ENCODE data around the gene GSE1.

The GSE1 gene

GRCh38 chr16:85631802-85632393 is 18.8 kb downstream of the GSE1 start:
- no peak for DNase-seq (ENCODE audit: low read depth in 2 of 2)

DNA sequence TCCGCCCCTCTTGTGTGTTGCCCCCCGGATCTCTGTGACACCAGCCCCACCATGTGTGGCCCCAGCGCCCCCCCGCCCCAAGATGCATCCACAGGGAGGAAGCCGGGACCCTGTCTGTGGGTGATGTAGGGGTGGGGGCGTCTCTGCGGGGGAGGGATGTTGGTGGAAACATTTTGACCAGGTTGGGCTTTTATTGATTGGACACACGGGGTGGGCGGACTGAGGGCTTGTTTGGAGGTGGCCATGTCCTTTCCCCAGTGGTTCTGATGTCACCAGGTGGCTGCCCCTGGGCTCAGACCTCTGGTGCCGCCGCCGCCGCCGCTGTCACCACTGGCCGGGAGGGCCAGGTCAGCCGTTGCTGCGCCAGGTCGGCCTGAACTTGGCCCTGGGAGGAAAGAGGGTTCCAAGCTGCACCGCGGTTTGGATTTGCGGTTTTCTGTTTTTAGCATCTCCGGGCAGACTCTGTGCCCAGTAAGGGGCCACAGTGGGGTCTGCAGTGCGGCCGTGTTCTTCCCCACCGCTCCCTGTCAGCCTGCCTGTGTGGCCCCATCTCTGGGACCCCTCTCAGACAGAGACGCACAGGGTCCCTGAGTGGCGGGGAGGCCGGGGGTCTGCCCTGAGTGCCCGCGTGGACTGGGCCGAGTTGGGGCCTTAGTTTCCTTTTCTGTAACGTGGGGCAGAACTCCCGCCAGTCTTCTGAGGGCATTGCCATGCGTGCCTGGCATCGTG is 19.8 kb downstream of the GSE1 start:
- no peak for DNase-seq (ENCODE audit: low read depth in 2 of 2)

DNA sequence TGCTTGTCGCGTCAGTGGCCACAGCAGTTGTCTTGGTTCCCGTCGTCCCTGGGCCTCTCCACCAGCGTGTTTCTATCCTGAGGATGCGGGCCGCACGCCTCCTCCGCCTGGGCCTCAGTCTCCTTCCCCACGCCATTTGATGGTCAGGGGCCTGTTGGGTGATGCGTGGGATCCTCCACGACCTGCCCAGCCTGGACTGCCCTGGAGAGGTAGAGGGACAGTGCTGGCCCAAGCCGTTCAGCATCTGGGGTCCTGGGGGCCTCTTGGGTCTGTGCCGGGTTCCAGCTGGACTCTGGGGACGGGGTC is 20.3 kb downstream of the GSE1 start:
- DNase-seq (ENCODE audit: low read depth in 2 of 2) = no peak

DNA sequence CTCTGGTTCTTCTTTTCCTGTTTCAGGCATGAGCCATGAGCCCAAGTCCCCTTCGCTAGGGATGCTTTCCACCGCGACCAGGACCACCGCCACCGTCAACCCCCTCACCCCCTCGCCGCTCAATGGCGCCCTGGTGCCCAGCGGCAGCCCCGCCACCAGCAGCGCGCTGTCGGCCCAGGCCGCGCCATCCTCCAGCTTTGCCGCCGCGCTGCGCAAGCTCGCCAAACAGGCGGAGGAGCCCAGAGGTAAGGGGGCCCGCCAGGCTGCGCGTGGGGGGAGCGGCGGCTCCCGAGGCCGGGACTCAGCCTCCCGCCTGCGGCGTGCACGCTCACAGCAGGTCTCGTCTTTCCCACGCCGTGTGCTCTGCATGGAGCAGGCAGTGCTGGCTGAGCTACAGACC is 20.8 kb downstream of the GSE1 start:
- DNase-seq (ENCODE audit: low read depth in 2 of 2) = no peak

DNA sequence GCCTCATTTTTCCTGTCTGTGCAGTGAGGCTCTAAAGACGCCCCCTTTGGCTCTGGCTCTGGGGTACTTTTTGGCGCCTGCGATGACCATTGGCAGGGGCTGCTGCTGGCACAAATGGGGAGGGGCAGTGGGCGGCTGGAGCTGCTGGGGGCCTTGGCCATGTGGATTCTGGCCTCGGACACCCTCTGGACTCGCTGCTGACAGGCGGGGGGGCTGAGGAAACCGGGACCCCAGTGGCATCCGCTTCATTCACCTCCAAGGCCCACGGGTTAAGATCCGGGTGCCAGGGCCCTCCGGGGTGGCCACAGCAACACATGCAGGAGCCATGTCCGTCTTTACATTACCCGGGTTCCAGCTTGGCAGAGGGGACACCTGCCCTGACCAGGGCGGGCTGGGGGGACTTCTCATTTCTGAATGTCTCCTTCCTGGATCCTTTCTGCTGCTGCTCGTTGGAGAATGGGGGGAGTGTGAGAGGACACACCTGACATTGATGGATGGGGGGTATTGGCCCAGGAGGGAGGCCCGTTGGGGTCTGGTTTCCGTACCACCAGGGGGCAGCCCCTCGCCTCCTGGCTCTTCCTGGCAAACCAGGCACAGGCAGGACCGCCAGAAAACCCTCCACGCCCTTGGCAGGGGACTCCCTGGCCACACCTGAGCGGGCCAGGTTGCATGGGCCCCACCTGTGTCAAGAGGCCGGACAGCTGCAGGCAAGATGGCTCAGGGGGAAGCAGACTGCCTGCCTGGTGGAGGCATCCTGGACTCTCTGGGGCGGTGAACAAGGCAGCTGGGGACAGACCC is 21.8 kb downstream of the GSE1 start:
- DNase-seq (ENCODE audit: low read depth in 2 of 2) = no peak

DNA sequence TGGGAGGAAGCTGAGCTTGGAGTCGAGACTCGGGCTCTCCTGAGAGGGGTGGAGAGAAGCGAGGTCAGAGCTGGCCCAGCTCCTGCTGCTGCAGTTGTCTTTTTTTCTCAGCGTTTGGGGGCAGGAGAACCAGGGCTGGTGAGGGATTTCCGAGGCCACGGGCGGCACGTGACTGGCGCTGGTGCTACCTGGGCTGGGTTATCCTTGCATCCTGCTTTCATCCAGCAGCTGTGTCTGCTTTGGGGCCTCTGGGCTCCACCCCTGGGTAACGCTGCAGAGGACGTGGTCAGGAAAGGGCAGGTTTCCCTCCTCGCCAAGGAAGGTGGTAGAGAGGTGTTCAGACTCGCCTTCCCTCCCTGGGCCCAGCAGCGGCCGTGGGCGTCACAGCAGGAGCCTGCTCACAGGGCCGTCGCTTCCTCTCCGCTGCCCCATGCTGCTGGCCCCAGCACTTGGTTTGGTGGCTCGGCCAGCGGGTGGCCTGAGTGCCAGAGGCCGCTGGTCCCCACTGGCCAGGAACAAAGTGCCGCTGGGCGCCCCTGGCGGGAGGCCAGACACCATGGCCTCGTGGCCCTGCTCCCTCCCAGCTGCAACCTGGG is 22.5 kb downstream of the GSE1 start:
- no peak for DNase-seq (ENCODE audit: low read depth in 2 of 2)

DNA sequence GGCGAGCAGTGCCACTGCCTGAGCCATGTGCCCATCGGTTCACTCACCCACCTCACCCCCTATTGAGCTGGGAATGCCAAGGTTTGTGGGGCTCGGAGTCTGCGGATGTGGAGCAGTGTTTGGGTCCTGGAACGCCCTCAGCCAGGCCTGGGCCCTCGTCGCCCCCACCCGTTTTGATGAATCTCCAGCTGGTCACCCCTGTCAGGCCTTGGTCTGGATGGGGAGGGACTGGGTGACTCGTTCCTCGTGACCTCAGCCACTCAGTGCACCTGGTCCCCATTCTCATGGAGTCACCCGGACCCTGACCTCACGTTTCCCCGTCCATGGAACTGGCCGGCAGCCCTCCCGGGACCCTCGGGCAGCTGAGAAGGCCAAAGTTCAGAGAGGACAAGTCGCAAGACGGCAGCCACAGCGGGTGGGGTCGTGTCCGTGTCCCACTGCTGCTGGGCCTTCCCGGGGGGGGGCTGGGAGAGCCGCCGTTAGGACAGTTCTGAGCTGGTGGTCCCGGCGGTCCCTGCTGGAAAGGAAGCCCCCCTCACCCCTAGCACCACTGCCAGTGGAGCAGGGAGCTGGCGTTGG is 23.2 kb downstream of the GSE1 start:
- no peak for DNase-seq (ENCODE audit: low read depth in 2 of 2)

DNA sequence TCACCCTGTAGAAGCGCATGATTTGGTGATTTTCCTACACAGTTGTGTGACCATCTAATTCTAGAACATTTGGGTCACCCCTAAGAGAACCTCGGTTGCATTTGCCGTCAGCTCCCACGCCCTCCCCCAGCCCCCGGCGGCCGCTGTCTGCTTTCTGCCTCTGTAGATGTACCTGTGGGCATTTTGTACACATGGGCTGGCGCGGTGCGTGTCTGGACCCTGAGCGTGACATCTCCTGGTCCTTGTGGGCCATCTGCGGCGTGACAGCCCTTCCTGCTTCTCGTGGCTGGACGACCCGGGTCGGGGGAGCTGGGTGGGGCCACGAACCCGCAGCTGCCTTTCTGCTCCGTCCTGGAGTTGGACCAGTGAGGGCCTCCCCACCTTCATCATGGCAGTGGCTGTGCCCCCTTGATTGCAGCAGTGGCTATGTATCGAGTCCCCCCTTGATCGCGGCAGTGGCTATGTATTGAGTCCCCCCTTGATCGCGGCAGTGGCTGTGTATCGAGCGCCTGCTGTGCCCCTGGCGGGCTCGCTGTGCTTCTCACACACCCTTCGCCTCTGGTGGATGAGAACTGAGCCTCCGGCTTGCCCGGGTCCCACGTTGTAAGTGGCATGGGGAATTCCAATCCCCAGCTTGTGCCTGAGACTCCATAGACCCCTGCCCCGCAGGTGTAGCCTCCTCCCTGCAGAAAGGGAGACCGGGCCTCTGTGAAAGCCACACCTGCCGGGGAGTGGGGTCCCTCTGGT is 24.1 kb downstream of the GSE1 start:
- DNase-seq (ENCODE audit: low read depth in 2 of 2) = no peak

DNA sequence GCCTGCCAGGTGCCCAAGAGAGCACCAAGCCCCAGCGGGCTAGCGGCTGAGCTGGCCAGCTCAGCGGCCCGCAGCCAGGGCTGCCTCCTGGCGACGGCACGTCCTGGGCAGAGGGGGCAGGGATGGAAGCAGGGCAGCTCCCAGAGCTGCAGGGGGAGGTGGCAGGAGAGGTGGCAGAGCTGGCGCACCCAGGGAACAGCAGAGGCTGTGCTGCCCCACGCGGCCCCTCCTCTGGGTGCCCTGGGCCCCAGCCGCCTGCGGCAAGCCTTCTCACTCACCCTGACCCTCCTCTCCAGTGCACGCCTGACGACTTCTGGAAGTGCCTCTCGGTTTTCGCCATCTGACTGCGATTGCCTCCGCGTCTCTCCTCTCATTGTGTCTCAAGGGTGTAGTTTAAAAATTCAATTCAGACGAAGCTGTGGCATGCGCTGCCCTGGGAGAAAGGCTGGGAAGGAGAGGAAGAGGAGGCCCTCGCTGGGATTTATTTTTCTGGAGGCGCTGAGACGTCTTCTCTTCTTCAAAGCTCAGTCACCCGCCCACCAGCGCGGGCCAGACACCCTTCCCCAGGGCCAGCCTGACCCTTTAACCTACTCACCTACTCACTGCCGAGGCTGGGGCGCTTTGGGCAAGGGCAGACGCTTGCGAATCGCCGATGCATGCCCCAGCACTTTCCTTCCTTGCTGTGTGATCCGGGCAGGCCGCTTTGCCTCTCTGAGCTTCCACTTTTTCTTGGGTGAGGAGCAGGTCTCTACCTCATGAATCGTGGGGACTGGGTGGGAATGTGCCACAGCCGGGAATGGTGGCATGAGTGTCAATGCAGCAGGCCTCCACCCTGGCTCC is 24.9 kb downstream of the GSE1 start:
- DNase-seq (ENCODE audit: low read depth in 2 of 2) = no peak

DNA sequence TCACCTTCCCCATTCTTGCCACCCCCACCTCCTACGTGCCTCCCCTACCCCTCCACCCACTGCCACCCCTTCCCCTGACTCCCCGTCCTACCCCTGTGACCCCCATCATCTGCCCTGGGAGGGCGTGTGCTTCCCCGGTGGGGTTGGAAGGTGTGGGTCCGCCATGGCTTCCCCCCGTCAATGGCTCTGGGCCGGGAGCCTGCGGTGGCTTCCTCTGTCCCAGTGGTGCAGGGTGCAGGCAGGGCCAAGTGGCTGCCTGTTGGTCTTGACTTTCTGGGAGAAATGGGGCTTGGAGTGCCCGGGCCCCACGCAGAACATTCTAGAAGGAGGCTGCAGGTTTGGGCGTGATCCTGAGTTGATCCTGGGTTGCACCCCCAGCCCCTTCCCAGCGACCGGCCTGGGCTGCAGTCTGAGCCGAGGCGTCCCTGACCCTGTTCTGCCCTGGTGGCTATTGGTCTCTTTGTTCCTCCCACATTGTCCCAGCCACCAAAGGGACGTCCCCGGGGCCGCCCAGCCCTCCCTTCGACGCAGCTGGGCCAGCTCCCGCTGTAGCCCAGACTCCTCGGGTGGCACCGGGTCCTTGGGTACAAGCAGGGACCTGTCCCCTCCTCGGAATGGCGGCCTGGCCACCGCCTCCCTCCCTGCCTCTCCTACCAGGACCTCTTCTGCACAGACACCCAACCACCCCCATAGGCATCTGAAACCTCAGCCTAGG is 25.7 kb downstream of the GSE1 start:
- no peak for DNase-seq (ENCODE audit: low read depth in 2 of 2)

DNA sequence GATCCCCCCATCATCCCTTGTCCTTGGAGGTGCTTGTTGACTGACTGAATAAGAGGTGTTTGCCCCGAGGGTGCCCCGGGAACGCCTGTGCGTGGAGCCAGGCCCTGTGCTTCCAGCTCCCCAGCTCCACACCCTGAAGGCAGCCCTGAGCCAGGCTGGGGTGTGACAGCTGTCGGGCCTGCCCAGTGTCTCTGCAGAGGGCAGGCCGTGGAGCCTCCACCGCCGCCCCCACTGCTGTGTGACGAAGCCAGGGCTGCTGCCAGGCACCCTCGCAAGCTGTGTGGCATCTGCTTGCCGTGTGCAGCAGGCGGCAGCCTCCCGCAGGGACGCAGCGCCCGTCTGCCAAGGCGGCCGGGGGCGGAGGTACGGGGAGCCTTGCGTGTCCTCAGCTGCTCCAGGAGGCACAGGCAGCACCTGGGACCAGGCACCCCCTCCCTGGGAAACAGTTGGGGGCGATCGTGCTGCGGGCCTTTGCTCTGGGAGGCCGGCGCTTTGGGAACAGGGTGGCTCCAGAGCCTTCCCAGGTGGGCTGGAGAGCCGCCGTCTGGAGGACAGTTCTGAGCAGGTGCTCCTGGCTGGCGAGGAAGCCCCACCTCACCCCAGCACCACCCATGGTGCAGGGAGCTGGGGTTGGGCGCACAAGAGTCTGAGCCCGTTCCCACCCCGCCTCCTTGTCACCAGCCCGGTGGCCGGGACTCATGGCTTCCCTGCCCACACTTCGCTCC is 26.6 kb downstream of the GSE1 start:
- DNase-seq (ENCODE audit: low read depth in 2 of 2) = no peak

- DNase-seq (ENCODE audit: low read depth in 2 of 2) = no peak
These were observed 27.1 kb downstream of the GSE1 start for GRCh38 chr16:85640254-85640558.

DNA sequence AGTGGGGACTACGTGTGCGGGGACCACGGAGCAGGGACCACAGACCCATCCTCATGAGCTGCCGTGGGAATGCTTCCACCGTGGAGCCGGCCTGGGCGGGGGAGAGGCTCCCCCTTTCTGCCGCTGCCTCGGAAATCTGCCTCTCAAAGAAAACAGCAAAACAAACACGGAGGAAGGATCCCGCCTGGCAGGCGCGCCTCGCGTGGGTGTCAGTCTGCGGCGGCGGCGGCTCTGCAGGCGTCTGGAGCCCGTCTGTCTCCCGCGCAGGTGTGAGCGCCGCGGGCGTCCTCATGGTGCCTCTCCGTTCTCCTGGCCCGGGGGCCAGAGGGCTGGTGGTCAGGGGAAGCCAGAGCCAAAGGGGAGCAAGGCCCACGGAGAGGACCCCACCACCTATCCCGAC is 27.5 kb downstream of the GSE1 start:
- DNase-seq (ENCODE audit: low read depth in 2 of 2) = no peak

DNA sequence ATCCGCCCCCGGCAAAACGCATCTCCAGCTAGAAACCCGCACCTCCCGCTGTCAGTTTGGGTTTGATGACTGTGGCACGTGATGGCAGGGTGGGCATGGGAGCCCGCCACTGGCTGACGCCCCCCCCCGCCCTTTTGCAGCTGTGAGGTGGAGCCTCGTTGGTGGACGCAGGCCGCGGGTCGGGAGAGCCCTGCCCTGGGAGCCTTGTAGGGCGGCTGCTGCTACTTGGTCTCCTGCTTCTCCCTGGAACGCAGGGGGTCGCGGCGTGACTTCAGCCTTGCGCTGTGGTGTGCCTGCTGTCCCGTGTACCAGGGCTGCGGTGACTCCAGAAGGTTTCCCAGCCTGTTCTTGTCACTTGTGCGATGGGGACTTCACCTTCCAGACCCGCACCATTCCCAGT is 28.2 kb downstream of the GSE1 start:
- no peak for DNase-seq (ENCODE audit: low read depth in 2 of 2)

- no peak for DNase-seq (ENCODE audit: low read depth in 2 of 2)
These were observed 28.7 kb downstream of the GSE1 start for GRCh38 chr16:85641776-85642176.

- no peak for DNase-seq (ENCODE audit: low read depth in 2 of 2)
These were observed 29.7 kb downstream of the GSE1 start for GRCh38 chr16:85642762-85643358.

- DNase-seq (ENCODE audit: low read depth in 2 of 2) = no peak
These were observed 30.5 kb downstream of the GSE1 start for GRCh38 chr16:85643631-85644030.

GRCh38 chr16:85644093-85644712 is 31.1 kb downstream of the GSE1 start:
- no peak for DNase-seq (ENCODE audit: low read depth in 2 of 2)

Measured in stimulated activated CD4-positive, alpha-beta T cell treated with anti-CD3 and anti-CD28 coated beads, Interleukin-15, amount 100 ng/mL, for 48 hours (primary cell).